Natural killer cell (primary cell): ENCODE measurements around the gene SOX6. TPM values are rescaled to one million over a fixed set of nuclear protein-coding genes. Genes with fewer than 3 reads are reported as not detected.
A peak's percentile ranks its signal among the peaks of the same experiment; 100 is the strongest.

Experiments used
- ATAC-seq, 3 donors: fragments of 150-1000 bp in 2 of 3; fragments of 200-7000 bp in 1 of 3; cut with Tn5 transposase; 1 replicate in 1 of 3; 2 replicates in 2 of 3; pipeline ENCODE4 v1.10.0; 2021; ENCODE audit warnings: mild to moderate bottlenecking in 2 of 3, moderate library complexity in 2 of 3
- DNase-seq, 2 donors: peaks; one replicate each; pipeline versions ENCODE4 v3.0.0 to v3.0.0-alpha.2; 2013 to 2021; ENCODE audit warnings: mixed read lengths in 1 of 2
- H3K27ac ChIP-seq: one replicate; pipeline ENCODE4 v1.5.1; 2013; ENCODE audit warnings: mild to moderate bottlenecking, low read length
- H3K27me3 ChIP-seq: one replicate; pipeline ENCODE4 v1.6.1; 2013; ENCODE audit warnings: low read length; ENCODE audit not compliant: control insufficient read depth, insufficient read depth
- H3K36me3 ChIP-seq: one replicate; pipeline ENCODE4 v1.6.1; 2013; ENCODE audit warnings: low read length; ENCODE audit not compliant: control insufficient read depth, insufficient read depth
- H3K4me1 ChIP-seq: one replicate; pipeline ENCODE4 v1.6.1; 2013; ENCODE audit warnings: low read length; ENCODE audit not compliant: control insufficient read depth, insufficient read depth
- H3K4me3 ChIP-seq: one replicate; pipeline ENCODE4 v1.5.1; 2013; ENCODE audit warnings: low read length
- H3K9me3 ChIP-seq: one replicate; pipeline ENCODE4 v1.6.1; 2013; ENCODE audit warnings: low read length; ENCODE audit not compliant: control insufficient read depth, insufficient read depth
- H3K27ac Mint-ChIP-seq, 2 donors: one replicate each; pipeline ENCODE4 v1.8.0; 2022; ENCODE audit warnings: mild to moderate bottlenecking in 2 of 2, mixed read lengths in 2 of 2, moderate library complexity in 1 of 2
- H3K27me3 Mint-ChIP-seq, 2 donors: one replicate each; pipeline ENCODE4 v1.8.0; 2022; ENCODE audit warnings: low read depth in 2 of 2, mixed read lengths in 2 of 2
- H3K36me3 Mint-ChIP-seq: one replicate; pipeline ENCODE4 v1.8.0; 2022; ENCODE audit warnings: mixed read lengths
- H3K4me1 Mint-ChIP-seq, 2 donors: one replicate each; pipeline ENCODE4 v1.8.0; 2022; ENCODE audit warnings: mixed read lengths in 2 of 2
- H3K4me3 Mint-ChIP-seq: one replicate; pipeline ENCODE4 v1.8.0; 2022; ENCODE audit warnings: mild to moderate bottlenecking, moderate library complexity, mixed read lengths
- H3K9me3 Mint-ChIP-seq, 2 donors: one replicate each; pipeline ENCODE4 v1.8.0; 2022; ENCODE audit warnings: mixed read lengths in 2 of 2
- CTCF ChIP-seq: fragments of 200-600 bp; IDR thresholded peaks from one replicate; pipeline ENCODE4 v1.8.0; 2022; ENCODE audit warnings: antibody characterized with exemption
- WGBS: methylation state at CpG from one replicate; pipeline ENCODE4 v1.1.7; 2013; ENCODE audit warnings: missing lambda C conversion rate; ENCODE audit not compliant: insufficient coverage; 5-methylcytosine and 5-hydroxymethylcytosine counted together
- intact Hi-C: fragments of 100-400 bp; cut with micrococcal nuclease; formaldehyde crosslinking; loops from one replicate; pipeline ENCODE4 v1.14.2; 2022
- total RNA-seq, 4 donors: library from RNA; stranded (reverse); fragments of 120-200 nt in 1 of 4; gene quantifications; one replicate each; pipeline versions ENCODE4 v1.2.3 to v1.2.4, GENCODE V29; 2013 to 2022

Gene SOX6
- total RNA-seq, 3 donors from 2014 or later (not counting 1 experiment from before 2014, with no cell fraction given), result 0.27 TPM; not detected in 2

- H3K27me3 Mint-ChIP-seq, result peaks cover 8 to 21% of the 10 kb centered on the region in 2 donors
- H3K4me1 Mint-ChIP-seq, result peaks cover 0 to 9% of the 10 kb centered on the region in 2 donors
- H3K27ac Mint-ChIP-seq, result no peak overlapping the region
- Histone ChIP-seq H3K4me3 (no peak overlapping the region), H3K4me1 (no peaks in the 10 kb centered on the region), H3K9me3 (no peaks in the 10 kb centered on the region), H3K27ac (no peak overlapping the region), H3K36me3 (no peaks in the 10 kb centered on the region), H3K27me3 (peaks cover 3% of the 10 kb centered on the region)
- intact Hi-C loops, result no loop called here
- WGBS, result 6% methylated on average over 5 of the region's 5 CpGs
- ATAC-seq (peak in 2 of 3 donors; percentile 47 to 71), DNase-seq (peak; percentile 9 to 15)
- no peak overlapping the region for H3K4me3 Mint-ChIP-seq
- H3K36me3 Mint-ChIP-seq, result no peaks in the 10 kb centered on the region
- no peak for TF ChIP-seq CTCF
- H3K9me3 Mint-ChIP-seq, result peaks cover 2% of the 10 kb centered on the region in 2 donors
These were observed 76.1 kb downstream of the SOX6 start for GRCh38 chr11:16280256-16280682.

GRCh38 chr11:16279524-16279923 is 76.8 kb downstream of the SOX6 start:
- Histone ChIP-seq H3K4me3 (no peak overlapping the region), H3K27me3 (peaks cover 3% of the 10 kb centered on the region), H3K36me3 (no peaks in the 10 kb centered on the region), H3K4me1 (no peaks in the 10 kb centered on the region), H3K27ac (no peak overlapping the region), H3K9me3 (no peaks in the 10 kb centered on the region)
- H3K4me1 Mint-ChIP-seq, result peaks cover 0 to 9% of the 10 kb centered on the region in 2 donors
- ATAC-seq, result no peak
- no peak for DNase-seq
- no peak for TF ChIP-seq CTCF
- peaks cover 8 to 21% of the 10 kb centered on the region in 2 donors for H3K27me3 Mint-ChIP-seq
- H3K9me3 Mint-ChIP-seq, result peaks cover 2% of the 10 kb centered on the region in 2 donors
- H3K27ac Mint-ChIP-seq, result no peak overlapping the region
- intact Hi-C loops, result no loop called here
- no peaks in the 10 kb centered on the region for H3K36me3 Mint-ChIP-seq
- H3K4me3 Mint-ChIP-seq, result no peak overlapping the region

- no peak for ATAC-seq
- 80% methylated on average over 1 of the region's 1 CpG for whole genome bisulfite sequencing
These were observed 77.4 kb downstream of the SOX6 start for GRCh38 chr11:16278979-16279378.

More at GRCh38 chr11:16278979-16279378, 77.4 kb downstream of the SOX6 start:
- H3K4me3 Mint-ChIP-seq, result no peak overlapping the region
- Histone ChIP-seq H3K27me3 (peaks cover 3% of the 10 kb centered on the region), H3K9me3 (no peaks in the 10 kb centered on the region), H3K27ac (no peak overlapping the region), H3K36me3 (no peaks in the 10 kb centered on the region), H3K4me1 (no peaks in the 10 kb centered on the region), H3K4me3 (no peak overlapping the region)
- peaks cover 2% of the 10 kb centered on the region in 2 donors for H3K9me3 Mint-ChIP-seq
- peaks cover 8 to 21% of the 10 kb centered on the region in 2 donors for H3K27me3 Mint-ChIP-seq
- TF ChIP-seq CTCF, result no peak
- no peak overlapping the region for H3K27ac Mint-ChIP-seq
- intact Hi-C loops, result no loop called here
- peaks cover 0 to 9% of the 10 kb centered on the region in 2 donors for H3K4me1 Mint-ChIP-seq
- no peak for DNase-seq
- H3K36me3 Mint-ChIP-seq, result no peaks in the 10 kb centered on the region
